Endothelial cell of umbilical vein (primary cell): Measurements from ENCODE around the gene FARP1.

Experiments
- CTCF ChIP-seq, 2 donors: IDR thresholded peaks; 1 replicate in 1 of 2; 2 replicates in 1 of 2; pipeline ENCODE4 v1.5.1; 2011; ENCODE audit warnings: low read length in 2 of 2, mild to moderate bottlenecking in 2 of 2, moderate library complexity in 2 of 2, control low read depth in 1 of 2, inconsistent platforms in 1 of 2, low read depth in 1 of 2; ENCODE audit not compliant: insufficient read depth in 1 of 2; ENCODE audit errors: extremely low read depth in 1 of 2
- EZH2 ChIP-seq: IDR thresholded peaks from 2 replicates; pipeline ENCODE4 v1.6.1; 2012; ENCODE audit warnings: borderline replicate concordance, low read depth, mild to moderate bottlenecking, moderate library complexity, low read length, inconsistent platforms; ENCODE audit not compliant: severe bottlenecking
- FOS ChIP-seq: IDR thresholded peaks from 2 replicates; pipeline ENCODE4 v1.6.1; 2011; ENCODE audit warnings: mild to moderate bottlenecking, low read length, moderate library complexity, borderline replicate concordance; ENCODE audit not compliant: insufficient read depth
- GATA2 ChIP-seq: IDR thresholded peaks from 2 replicates; pipeline ENCODE4 v1.7.0; 2011; ENCODE audit warnings: low read depth, mild to moderate bottlenecking, moderate library complexity, mixed read lengths, low read length; ENCODE audit not compliant: insufficient read length, insufficient read depth
- JUN ChIP-seq: IDR thresholded peaks from 2 replicates; pipeline ENCODE4 v1.6.1; 2011; ENCODE audit warnings: borderline replicate concordance, low read depth; ENCODE audit not compliant: insufficient read length, insufficient read depth
- MAX ChIP-seq: IDR thresholded peaks from 2 replicates; pipeline ENCODE4 v1.6.1; 2011; ENCODE audit not compliant: insufficient read depth, insufficient read length
- MYC ChIP-seq: IDR thresholded peaks from one replicate; pipeline ENCODE4 v1.6.1; 2011; ENCODE audit warnings: mild to moderate bottlenecking, low read depth, low read length
- POLR2A ChIP-seq: IDR thresholded peaks from 2 replicates; pipeline ENCODE4 v1.6.1; 2012; ENCODE audit warnings: low read depth, mild to moderate bottlenecking, control low read depth, low read length
- POLR2AphosphoS5 ChIP-seq: IDR thresholded peaks from 2 replicates; pipeline ENCODE4 v1.6.1; 2012; ENCODE audit warnings: low read depth, mild to moderate bottlenecking, control low read depth, low read length, moderate library complexity; ENCODE audit not compliant: insufficient read depth

- TF ChIP-seq GATA2 (no peak), CTCF (IDR thresholded peaks at IDR 0.05; ENCODE audit: extremely low read depth in 1 of 2, insufficient read depth in 1 of 2, low read depth in 1 of 2, low read length in 2 of 2) (no peak), MAX (no peak), POLR2A (no peak), EZH2 (no peak), JUN (no peak), POLR2AphosphoS5 (no peak), MYC (no peak), FOS (no peak)
Measured at GRCh38 chr13:98201984-98202383, 59.1 kb downstream of the FARP1 start.
